CD4-positive, alpha-beta T cell (primary cell): ENCODE results near the gene FAN1. TPM values are rescaled to one million over a fixed set of nuclear protein-coding genes. Genes with fewer than 3 reads are reported as not detected.

Experiments used
- ATAC-seq: fragments of 200-7000 bp; cut with Tn5 transposase; one replicate; pipeline ENCODE4 v1.10.0; 2022; ENCODE audit warnings: mild to moderate bottlenecking; ENCODE audit not compliant: poor library complexity
- CTCF ChIA-PET: fragments of 350-600 bp; sonication (Branson Sonifier 250); formaldehyde crosslinking; loops from one replicate; lab custom pipeline; 2021; ENCODE audit warnings: antibody characterized with exemption, inconsistent platforms; lab: Charles Lee
- POLR2A ChIA-PET: fragments of 350-600 bp; sonication (Branson Sonifier 250); formaldehyde crosslinking; loops from one replicate; lab custom pipeline; 2021; ENCODE audit warnings: antibody characterized with exemption, inconsistent platforms; lab: Charles Lee
- DNase-seq, 14 experiments: peaks; one replicate each; pipeline ENCODE4 v3.0.0-alpha.2; 2013 to 2020; ENCODE audit warnings: mixed read lengths in 2 of 14
- H3K27ac ChIP-seq, 2 donors: one replicate each; pipeline versions ENCODE4 v1.5.1 to v1.7.0; 2013; ENCODE audit warnings: low read length in 2 of 2, low read depth in 1 of 2, mild to moderate bottlenecking in 1 of 2
- H3K27me3 ChIP-seq, 2 experiments: 1 replicate in 1 of 2; 2 replicates in 1 of 2; pipeline versions ENCODE4 v1.6.1 to v1.7.0; 2013; ENCODE audit warnings: low read length in 2 of 2, control low read depth in 1 of 2, mild to moderate bottlenecking in 1 of 2, moderate library complexity in 1 of 2; ENCODE audit not compliant: insufficient read depth in 2 of 2, control insufficient read depth in 1 of 2
- H3K36me3 ChIP-seq: one replicate; pipeline ENCODE4 v1.6.1; 2013; ENCODE audit warnings: low read length, control low read depth; ENCODE audit not compliant: insufficient read depth
- H3K4me1 ChIP-seq: one replicate; pipeline ENCODE4 v1.6.1; 2013; ENCODE audit warnings: low read length, control low read depth; ENCODE audit not compliant: insufficient read depth
- H3K4me3 ChIP-seq: one replicate; pipeline ENCODE4 v1.5.1; 2013; ENCODE audit warnings: mild to moderate bottlenecking, low read length, moderate library complexity
- H3K9me3 ChIP-seq, 2 experiments: 1 replicate in 1 of 2; 2 replicates in 1 of 2; pipeline versions ENCODE4 v1.6.1 to v1.7.0; 2013; ENCODE audit warnings: low read length in 2 of 2, mild to moderate bottlenecking in 2 of 2, control low read depth in 1 of 2, moderate library complexity in 1 of 2; ENCODE audit not compliant: control insufficient read depth in 1 of 2, insufficient read depth in 1 of 2
- H3K27ac Mint-ChIP-seq: one replicate; pipeline ENCODE4 v1.8.0; 2020; ENCODE audit warnings: mixed read lengths
- H3K27me3 Mint-ChIP-seq: one replicate; pipeline ENCODE4 v1.8.0; 2021; ENCODE audit warnings: mixed read lengths
- H3K36me3 Mint-ChIP-seq: one replicate; pipeline ENCODE4 v1.8.0; 2021; ENCODE audit warnings: low read depth, mixed read lengths
- H3K4me1 Mint-ChIP-seq: one replicate; pipeline ENCODE4 v1.8.0; 2021; ENCODE audit warnings: low read depth, mixed read lengths
- H3K4me3 Mint-ChIP-seq: one replicate; pipeline ENCODE4 v1.8.0; 2020; ENCODE audit warnings: mild to moderate bottlenecking, mixed read lengths
- H3K9me3 Mint-ChIP-seq: one replicate; pipeline ENCODE4 v1.8.0; 2020; ENCODE audit warnings: mixed read lengths
- intact Hi-C, 2 experiments: fragments of 100-400 bp; cut with DNase I in 1 of 2; cut with micrococcal nuclease in 1 of 2; formaldehyde crosslinking; loops; one replicate each; pipeline versions ENCODE4 v1.15.1 to v1.9.0; 2023 to 2025; cut with DNase I, micrococcal nuclease
- total RNA-seq, 174 experiments: library from RNA in 2 of 174; stranded (reverse) in 2 of 174; gene quantifications; one replicate each; pipeline ENCODE4 v1.2.3 and lab custom pipeline; 2021 to 2026
- TF ChIP-seq, protein P1 (sequence below): fragments of 200-600 bp; IDR thresholded peaks from one replicate; pipeline ENCODE4 v1.8.0; 2022; ENCODE audit warnings: antibody characterized with exemption, mild to moderate bottlenecking

Gene FAN1
- total RNA-seq, 2 experiments from 2014 or later = 15.3 to 15.9 TPM

DNA sequence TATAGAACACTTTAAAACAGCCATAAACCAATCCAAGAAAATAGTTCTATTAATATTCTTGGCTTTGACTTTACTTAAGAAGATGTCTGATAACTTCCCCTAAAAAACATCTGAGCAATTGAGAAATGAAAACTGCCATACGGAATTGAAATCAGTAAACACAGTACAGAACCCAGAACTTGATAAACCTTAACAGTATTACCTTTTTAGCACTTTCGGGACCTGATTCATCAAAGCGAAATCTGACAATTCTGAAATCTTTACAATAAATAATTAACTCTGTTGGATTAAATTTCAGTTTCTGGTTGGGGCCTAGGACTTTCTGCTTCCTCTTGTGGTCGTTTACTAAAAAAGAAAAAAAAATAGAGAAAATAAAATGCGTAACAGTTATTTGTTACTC, 70.4 kb downstream of the FAN1 start:
- CTCF ChIA-PET = no interaction called here
- H3K4me3 ChIP-seq = no peak overlapping the region
- peaks cover 56% of the 10 kb centered on the region for H3K36me3 ChIP-seq

DNA sequence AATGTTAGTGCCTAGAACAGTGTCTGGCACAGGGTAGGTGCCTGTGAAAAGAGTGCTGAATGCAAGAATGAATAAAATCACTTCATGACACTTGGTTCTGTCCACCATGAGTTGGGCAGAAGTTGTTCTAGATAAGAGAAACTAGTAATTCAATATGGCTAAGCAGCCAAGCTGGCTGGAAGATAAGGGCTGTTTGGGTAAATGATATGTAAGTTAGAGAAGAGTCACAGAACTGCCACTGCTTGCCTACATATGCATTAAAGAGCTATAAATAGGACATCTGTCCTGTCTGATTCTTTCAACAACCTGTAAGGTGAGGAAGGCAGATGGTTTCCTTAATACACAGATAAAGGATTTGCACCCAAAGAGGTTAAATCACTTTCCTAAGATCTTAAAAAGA, 74.6 kb downstream of the FAN1 start:
- no peaks in the 10 kb centered on the region for H3K9me3 ChIP-seq
- no peaks in the 10 kb centered on the region for H3K27me3 Mint-ChIP-seq
- intact Hi-C loops = no loop called here
- no peak for DNase-seq
- H3K36me3 Mint-ChIP-seq = peaks cover 89% of the 10 kb centered on the region
- CTCF ChIA-PET = no interaction called here
- H3K4me3 Mint-ChIP-seq = no peak overlapping the region
- peaks cover 53% of the 10 kb centered on the region for H3K4me1 Mint-ChIP-seq
- peaks cover 51% of the 10 kb centered on the region for H3K36me3 ChIP-seq
- H3K27me3 ChIP-seq = no peaks in the 10 kb centered on the region
- no peak overlapping the region for H3K4me3 ChIP-seq
- H3K27ac ChIP-seq = no peak overlapping the region
- peaks cover 3% of the 10 kb centered on the region for H3K4me1 ChIP-seq
- TF ChIP-seq, protein P1, sequence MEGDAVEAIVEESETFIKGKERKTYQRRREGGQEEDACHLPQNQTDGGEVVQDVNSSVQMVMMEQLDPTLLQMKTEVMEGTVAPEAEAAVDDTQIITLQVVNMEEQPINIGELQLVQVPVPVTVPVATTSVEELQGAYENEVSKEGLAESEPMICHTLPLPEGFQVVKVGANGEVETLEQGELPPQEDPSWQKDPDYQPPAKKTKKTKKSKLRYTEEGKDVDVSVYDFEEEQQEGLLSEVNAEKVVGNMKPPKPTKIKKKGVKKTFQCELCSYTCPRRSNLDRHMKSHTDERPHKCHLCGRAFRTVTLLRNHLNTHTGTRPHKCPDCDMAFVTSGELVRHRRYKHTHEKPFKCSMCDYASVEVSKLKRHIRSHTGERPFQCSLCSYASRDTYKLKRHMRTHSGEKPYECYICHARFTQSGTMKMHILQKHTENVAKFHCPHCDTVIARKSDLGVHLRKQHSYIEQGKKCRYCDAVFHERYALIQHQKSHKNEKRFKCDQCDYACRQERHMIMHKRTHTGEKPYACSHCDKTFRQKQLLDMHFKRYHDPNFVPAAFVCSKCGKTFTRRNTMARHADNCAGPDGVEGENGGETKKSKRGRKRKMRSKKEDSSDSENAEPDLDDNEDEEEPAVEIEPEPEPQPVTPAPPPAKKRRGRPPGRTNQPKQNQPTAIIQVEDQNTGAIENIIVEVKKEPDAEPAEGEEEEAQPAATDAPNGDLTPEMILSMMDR = no peak
- H3K9me3 Mint-ChIP-seq = no peaks in the 10 kb centered on the region
- no peak overlapping the region for H3K27ac Mint-ChIP-seq
- ATAC-seq = no peak
- POLR2A ChIA-PET = interaction anchor here (0.7 kb wide), 1 partner anchor 16 kb away, joined by 3 read pairs; no protein-coding TSS in a partner anchor

More for the DNA sequence above, 70.4 kb downstream of the FAN1 start:
- TF ChIP-seq, protein P1 = no peak
- POLR2A ChIA-PET = no interaction called here
- no peaks in the 10 kb centered on the region for H3K9me3 ChIP-seq
- Mint-ChIP-seq H3K36me3 (peaks cover 94% of the 10 kb centered on the region), H3K4me1 (peaks cover 32% of the 10 kb centered on the region), H3K27me3 (no peaks in the 10 kb centered on the region), H3K27ac (no peak overlapping the region), H3K9me3 (no peaks in the 10 kb centered on the region), H3K4me3 (no peak overlapping the region)
- peaks cover under 1% of the 10 kb centered on the region for H3K4me1 ChIP-seq
- H3K27ac ChIP-seq = no peak overlapping the region
- intact Hi-C loops = loop anchor here in 1 of 2 experiments (5.0 kb wide), 1 partner anchor 43 kb away; no protein-coding TSS in a partner anchor
- no peaks in the 10 kb centered on the region for H3K27me3 ChIP-seq
- DNase-seq (no peak), ATAC-seq (no peak)

DNA sequence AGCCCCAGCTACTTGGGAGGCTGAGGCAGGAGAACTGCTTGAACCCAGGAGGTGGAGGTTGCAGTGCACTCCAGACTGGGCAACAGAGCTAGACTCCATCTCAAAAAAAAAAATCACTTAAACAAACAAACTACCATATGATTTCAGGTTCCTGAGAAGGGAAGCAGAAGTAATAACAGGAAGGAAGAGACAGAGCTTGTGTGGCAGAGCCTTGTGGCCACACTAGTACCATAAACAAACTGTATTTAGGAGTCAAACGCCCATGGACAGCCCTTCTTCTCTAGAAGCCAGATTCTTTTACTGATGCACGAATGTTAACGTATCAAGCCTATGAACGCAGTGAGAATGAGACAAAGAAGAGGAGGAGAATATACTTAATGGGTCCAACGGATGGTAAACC, 75.7 kb downstream of the FAN1 start:
- H3K27me3 ChIP-seq = no peaks in the 10 kb centered on the region
- ChIA-PET CTCF (no interaction called here), POLR2A (interaction anchor here (1.7 kb wide), 1 partner anchor 12 kb away, joined by 7 read pairs; the partner anchor contains the start of gene MTMR10)
- intact Hi-C loops = no loop called here
- peaks cover 44% of the 10 kb centered on the region for H3K36me3 ChIP-seq
- no peak overlapping the region for H3K4me3 ChIP-seq
- H3K9me3 ChIP-seq = no peaks in the 10 kb centered on the region
- peaks cover 61% of the 10 kb centered on the region for H3K4me1 Mint-ChIP-seq
- TF ChIP-seq, protein P1 = no peak
- ATAC-seq (no peak), DNase-seq (no peak)
- H3K27ac Mint-ChIP-seq = no peak overlapping the region
- no peak overlapping the region for H3K4me3 Mint-ChIP-seq
- no peak overlapping the region for H3K27ac ChIP-seq
- H3K9me3 Mint-ChIP-seq = no peaks in the 10 kb centered on the region
- no peaks in the 10 kb centered on the region for H3K27me3 Mint-ChIP-seq
- peaks cover 3% of the 10 kb centered on the region for H3K4me1 ChIP-seq
- peaks cover 88% of the 10 kb centered on the region for H3K36me3 Mint-ChIP-seq
